ENCODE results near the gene GJD3.

GRCh38 chr17:40362696-40363110 is 1.8 kb downstream of the GJD3 start:
- TF ChIP-seq CTCF (IDR thresholded peaks at IDR 0.05) = peak; percentile 32 to 77 (median 58)
- peak in 1 of 2 donors; percentile 57 for TF ChIP-seq POLR2A (IDR thresholded peaks at IDR 0.05)

Data from thyroid gland (tissue), 4 donors.